ENCODE results near the gene WRAP73.

Gene WRAP73

DNA sequence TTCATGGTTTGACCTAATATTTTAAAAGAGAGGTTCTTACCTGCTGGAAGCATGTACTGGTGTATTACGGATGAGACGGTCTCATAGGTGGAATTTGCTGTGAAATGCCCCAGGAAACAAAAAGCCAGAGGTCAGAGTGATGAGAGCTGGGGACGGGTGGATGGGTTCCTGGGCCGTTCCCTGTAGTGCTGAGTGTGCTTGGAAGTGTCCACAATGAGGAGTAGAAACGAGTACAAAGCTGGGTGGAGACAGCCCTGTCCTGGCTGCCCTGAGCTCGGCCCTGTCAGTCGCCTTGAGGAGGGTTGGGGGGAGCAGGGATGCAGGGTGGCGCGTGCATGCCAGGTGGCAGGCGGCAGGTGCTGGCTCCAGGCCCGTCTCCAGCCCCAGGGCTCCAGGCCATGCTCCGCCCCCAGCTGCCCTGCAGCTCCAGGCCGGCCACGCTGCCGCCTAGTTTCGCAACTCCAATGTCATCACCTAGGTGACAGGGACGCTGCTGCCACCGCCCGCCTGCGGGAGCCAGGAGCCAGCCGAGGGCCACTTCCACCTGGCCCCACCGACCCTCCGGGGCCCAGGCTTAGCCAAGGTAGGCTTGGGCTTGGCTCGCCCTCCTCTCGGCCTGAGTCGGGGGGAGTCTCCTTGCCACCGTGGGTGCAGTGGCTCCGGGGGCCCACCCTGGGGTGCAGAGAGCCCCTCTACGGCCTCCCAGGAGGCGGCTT lies 18.8 kb upstream of the WRAP73 start:
- peak; percentile 93 for DNase-seq (ENCODE audit: low spot score)

- DNase-seq (ENCODE audit: low spot score), result no peak
Observed at GRCh38 chr1:3668148-3668547, 18.2 kb upstream of the WRAP73 start.

DNA sequence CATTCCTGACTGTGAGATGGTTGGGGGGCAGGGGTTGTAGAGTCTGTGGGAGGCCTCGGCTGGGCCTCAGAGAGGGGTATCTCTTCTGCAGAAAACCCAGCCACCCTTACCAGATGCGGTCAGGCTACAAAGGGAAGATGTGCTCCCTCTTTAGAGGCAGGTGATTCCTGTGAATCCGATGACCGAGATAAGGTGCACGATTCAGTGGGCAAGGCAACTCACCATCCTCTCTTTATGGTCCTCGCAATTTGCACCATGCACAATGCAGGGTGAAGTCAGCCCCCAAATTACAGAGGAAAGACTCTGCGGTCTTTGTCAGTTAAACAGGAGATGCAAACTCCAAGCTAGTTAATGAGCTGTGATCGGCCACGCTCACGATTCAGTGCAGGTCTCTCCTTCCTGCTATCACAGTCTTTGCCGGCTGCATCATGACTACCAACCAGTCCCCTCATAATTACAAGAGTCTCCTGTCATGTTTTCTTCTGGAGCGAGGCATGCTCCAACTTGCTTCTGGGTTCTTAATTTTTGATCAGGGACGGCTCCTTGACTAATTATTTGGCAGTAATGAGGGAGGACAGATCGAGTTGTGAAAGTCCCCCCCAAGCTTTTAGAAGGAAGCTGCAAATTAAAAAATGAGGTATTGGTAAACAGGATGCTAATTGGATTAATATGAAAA lies 14.9 kb upstream of the WRAP73 start:
- DNase-seq (ENCODE audit: low spot score), result no peak

- DNase-seq (ENCODE audit: low spot score), result no peak
Observed at GRCh38 chr1:3663999-3664699, 14.2 kb upstream of the WRAP73 start.

DNA sequence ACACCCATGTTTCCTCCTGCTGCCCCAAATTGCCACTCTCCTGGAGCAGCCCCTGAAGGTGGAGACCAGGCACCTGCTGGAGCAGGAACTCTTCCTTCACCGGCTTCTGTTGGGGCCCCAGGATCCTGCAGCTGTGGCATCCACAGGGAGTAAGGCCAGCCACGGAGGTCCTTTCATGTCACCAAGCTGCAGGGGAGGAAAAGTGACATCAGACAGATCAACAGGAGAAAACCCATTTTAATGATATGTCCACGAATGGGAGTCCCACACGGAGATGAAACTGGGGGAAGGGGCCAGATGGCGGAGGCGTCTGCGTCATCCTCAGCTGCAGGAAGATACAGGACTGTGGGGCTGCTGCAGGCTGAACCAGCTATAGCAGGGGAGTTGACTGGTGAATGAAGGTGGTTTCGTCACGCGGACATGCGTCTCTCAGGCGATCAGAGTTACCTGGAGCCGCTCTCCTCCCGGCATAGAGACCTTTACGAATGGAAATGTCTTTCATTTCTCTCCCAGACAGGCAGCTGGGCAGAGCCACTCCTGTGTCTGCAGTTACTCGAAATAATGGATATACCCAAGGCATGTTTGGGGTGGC lies 12.3 kb upstream of the WRAP73 start:
- no peak for DNase-seq (ENCODE audit: low spot score)

- no peak for DNase-seq (ENCODE audit: low spot score)
Observed at GRCh38 chr1:3661631-3662030, 11.7 kb upstream of the WRAP73 start.

- no peak for DNase-seq (ENCODE audit: low spot score)
Observed at GRCh38 chr1:3660704-3661103, 10.8 kb upstream of the WRAP73 start.

GRCh38 chr1:3659093-3659492 lies 9.2 kb upstream of the WRAP73 start:
- no peak for DNase-seq (ENCODE audit: low spot score)

DNA sequence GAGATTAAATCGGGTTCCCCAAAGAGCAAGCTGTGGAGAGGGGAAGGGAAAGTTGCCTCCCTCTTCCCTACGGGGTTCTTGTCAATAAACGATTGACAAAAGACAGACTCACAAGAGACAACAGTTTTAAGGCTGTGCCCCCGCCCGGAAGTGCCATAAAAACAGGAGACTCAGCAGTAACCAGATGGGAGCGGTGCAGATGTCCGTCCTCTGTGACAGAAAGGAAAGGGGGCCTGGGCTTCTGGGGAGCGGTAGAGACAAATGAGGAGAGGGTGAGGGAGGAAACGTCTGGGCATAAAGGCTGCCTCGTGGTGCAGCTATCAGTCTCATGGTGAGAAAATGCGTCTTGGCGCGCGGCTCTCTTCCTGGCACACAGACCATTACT lies 8.3 kb upstream of the WRAP73 start:
- DNase-seq (ENCODE audit: low spot score), result no peak

DNA sequence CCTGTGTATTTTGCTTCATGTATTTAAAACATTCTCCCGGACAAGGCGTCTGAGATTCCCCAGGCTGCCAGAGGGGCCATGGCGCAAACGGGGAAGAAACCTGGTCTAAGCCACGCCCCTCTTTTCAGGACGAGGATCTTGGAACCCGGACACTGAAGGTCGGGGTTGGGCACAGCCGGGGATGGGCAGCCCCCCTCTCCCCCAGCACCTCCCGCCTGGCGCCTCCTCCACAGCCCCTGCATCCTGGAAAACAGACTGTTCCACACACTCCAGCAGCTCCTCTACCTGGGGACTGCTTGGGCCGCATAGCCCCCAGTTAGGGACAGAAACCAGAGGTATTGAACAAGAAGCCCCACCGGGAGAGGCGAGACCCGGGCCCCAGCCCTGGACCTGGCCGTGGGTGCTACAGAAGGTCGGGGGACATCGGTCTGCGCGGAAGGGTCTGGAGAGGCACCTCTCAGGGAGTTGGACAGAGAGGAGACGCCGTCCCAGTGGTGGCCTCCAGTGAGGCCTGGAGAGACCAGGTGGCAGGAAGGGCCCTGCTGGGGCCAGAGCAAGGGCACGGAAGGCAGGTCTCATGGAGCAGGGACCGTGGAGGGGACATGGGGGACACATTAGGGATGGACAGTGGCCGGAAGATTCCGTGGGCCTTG lies 7.8 kb upstream of the WRAP73 start:
- DNase-seq (ENCODE audit: low spot score), result no peak

GRCh38 chr1:3657096-3657475 lies 7.2 kb upstream of the WRAP73 start:
- no peak for DNase-seq (ENCODE audit: low spot score)

- DNase-seq (ENCODE audit: low spot score), result no peak
Observed at GRCh38 chr1:3656450-3657095, 6.7 kb upstream of the WRAP73 start.

GRCh38 chr1:3654549-3655281 lies 4.8 kb upstream of the WRAP73 start:
- no peak for DNase-seq (ENCODE audit: low spot score)

- DNase-seq (ENCODE audit: low spot score), result no peak
Observed at GRCh38 chr1:3653286-3653618, 3.3 kb upstream of the WRAP73 start.

DNA sequence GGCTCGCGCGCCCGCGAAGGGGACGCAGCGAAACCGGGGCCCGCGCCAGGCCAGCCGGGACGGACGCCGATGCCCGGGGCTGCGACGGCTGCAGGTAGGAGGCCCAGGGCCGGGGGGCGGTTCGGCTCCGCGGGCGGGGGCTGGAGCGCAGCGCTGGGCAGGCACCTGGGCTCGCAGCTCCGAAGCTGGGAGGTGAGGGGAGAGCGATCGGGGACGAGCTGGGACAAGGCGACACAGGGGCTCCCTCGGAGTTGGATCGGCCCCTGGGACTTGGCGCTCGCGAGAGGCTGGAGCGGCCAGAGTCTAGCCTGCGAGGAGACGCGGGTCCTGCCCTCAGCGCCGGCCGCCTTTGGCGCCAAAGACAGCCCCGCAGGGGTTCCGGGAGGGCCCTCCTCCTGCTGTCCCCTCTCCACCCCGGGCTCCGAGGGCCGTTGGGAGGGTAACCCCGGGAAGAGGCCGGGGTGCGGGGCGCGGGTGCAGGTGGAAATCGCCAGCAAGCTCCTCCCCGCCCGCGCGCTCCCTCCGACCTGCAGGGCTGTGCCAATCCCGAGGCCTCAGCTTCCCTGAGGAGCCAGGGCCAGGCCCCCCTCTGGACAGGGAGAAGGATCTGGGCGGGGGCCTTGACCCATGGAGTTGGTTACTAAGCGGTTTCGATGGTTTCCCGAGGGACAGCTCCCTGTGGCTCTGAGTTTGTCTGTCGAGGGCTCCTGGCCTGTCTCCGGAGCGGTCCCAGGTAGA lies 2.8 kb upstream of the WRAP73 start:
- DNase-seq (ENCODE audit: low spot score), result peak; percentile 66

- peak; percentile 45 for DNase-seq (ENCODE audit: low spot score)
Observed at GRCh38 chr1:3651930-3652547, 2.1 kb upstream of the WRAP73 start, which contains the start of gene TP73. TSS of gene TP73 (plus strand) at chr1:3652516. CDS start at chr1:3682366, 29,850 bp downstream.

- no peak for DNase-seq (ENCODE audit: low spot score)
Observed at GRCh38 chr1:3651026-3651929, 1.4 kb upstream of the WRAP73 start.

DNA sequence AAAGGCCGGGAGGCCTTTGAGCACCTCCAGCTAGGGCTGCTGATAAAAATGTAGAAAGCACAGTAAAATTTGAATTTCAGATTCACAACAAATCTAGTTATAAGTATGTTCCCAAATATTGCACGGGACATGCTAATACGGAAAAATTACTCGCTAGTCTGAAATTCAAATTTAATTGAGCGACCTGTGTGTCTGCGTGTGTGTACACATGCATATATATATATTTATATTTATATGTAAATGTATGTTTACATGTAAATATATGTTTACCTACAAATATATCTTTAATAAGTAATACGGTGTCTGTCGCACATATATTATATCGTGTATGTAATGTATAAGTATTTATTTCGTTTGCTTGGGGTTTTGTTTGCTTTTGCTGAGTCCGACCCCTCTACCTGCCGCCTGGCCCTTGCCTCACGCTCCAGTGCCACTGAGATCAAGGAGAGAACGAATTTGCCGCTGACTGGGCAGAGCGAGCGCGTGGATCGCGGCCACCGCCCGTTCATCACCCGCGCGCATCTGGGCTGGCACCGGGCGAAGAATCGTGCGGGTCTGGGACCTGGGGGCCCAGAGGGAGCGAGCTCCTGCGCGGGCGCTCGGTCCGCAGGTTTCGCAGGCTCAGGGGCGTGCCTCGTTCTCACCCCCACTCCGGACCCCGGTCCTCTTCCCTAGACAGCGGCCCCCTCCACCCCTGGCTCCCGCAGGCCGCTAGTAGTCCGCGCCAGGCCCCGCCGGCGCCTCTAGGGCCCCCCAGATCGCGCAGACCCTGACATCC lies 534 bp upstream of the WRAP73 start:
- DNase-seq (ENCODE audit: low spot score), result no peak

All from HuH-7 (cell line).